Cerebellar cortex (tissue), 1 donor: ENCODE results near the gene RGP1.

Experiments
- DNase-seq: peaks from one replicate; pipeline ENCODE4 v3.0.0-alpha.2; 2015; ENCODE audit warnings: low spot score

Gene RGP1

GRCh38 chr9:35743880-35744518 lies 5.1 kb upstream of the RGP1 start:
- no peak for DNase-seq

GRCh38 chr9:35745569-35745968 lies 3.5 kb upstream of the RGP1 start:
- DNase-seq, result no peak

GRCh38 chr9:35746583-35746982 lies 2.5 kb upstream of the RGP1 start:
- DNase-seq, result no peak

GRCh38 chr9:35748242-35748857 lies 737 bp upstream of the RGP1 start:
- no peak for DNase-seq

- peak; percentile 75 for DNase-seq
These were observed 598 bp downstream of the RGP1 start for GRCh38 chr9:35749515-35750255.

- DNase-seq, result no peak
These were observed 1.1 kb downstream of the RGP1 start for GRCh38 chr9:35750256-35750531.

- no peak for DNase-seq
These were observed 4.4 kb downstream of the RGP1 start for GRCh38 chr9:35753466-35753865.

GRCh38 chr9:35754264-35754663 lies 5.2 kb downstream of the RGP1 start, which contains the start of gene MSMP:
Gene MSMP, minus strand, starts transcription at chr9:35754276. Its CDS starts 147 bp downstream, at chr9:35754129.
- no peak for DNase-seq

GRCh38 chr9:35755071-35755470 lies 6.0 kb downstream of the RGP1 start:
- DNase-seq, result no peak

GRCh38 chr9:35756275-35757225 lies 7.5 kb downstream of the RGP1 start:
- DNase-seq, result peak; percentile 69

GRCh38 chr9:35757226-35757891 lies 8.3 kb downstream of the RGP1 start:
- DNase-seq, result peak; percentile 79

- no peak for DNase-seq
These were observed 8.8 kb downstream of the RGP1 start for GRCh38 chr9:35757892-35758275.

- no peak for DNase-seq
These were observed 9.5 kb downstream of the RGP1 start for GRCh38 chr9:35758475-35759050.

GRCh38 chr9:35759795-35760194 lies 10.7 kb downstream of the RGP1 start:
- no peak for DNase-seq

GRCh38 chr9:35760651-35761050 lies 11.6 kb downstream of the RGP1 start:
- DNase-seq, result no peak

GRCh38 chr9:35763181-35763580 lies 14.1 kb downstream of the RGP1 start:
- no peak for DNase-seq

GRCh38 chr9:35763803-35764202 lies 14.7 kb downstream of the RGP1 start:
- DNase-seq, result no peak

- no peak for DNase-seq
These were observed 17.9 kb downstream of the RGP1 start for GRCh38 chr9:35766997-35767396.

- no peak for DNase-seq
These were observed 18.4 kb downstream of the RGP1 start for GRCh38 chr9:35767458-35767857.

- DNase-seq, result no peak
These were observed 20.7 kb downstream of the RGP1 start for GRCh38 chr9:35769763-35770162.

GRCh38 chr9:35771075-35771433 lies 22.0 kb downstream of the RGP1 start:
- DNase-seq, result peak; percentile 97

- DNase-seq, result peak; percentile 58
These were observed 22.4 kb downstream of the RGP1 start for GRCh38 chr9:35771534-35771933.
